HG02678 (cell line): ENCODE results near the gene GSG1L.

ENCODE experiments used
- ATAC-seq: cut with Tn5 transposase; IDR thresholded peaks from one replicate; pipeline ENCODE4 v1.9.1; 2021; ENCODE audit warnings: mild to moderate bottlenecking, moderate library complexity; ENCODE audit not compliant: unreplicated experiment

The GSG1L gene

GRCh38 chr16:27826081-27826892 lies 237.2 kb downstream of the GSG1L start:
- no peak for ATAC-seq

GRCh38 chr16:27824786-27825185 lies 238.7 kb downstream of the GSG1L start:
- no peak for ATAC-seq

GRCh38 chr16:27824006-27824405 lies 239.5 kb downstream of the GSG1L start:
- ATAC-seq, result no peak

GRCh38 chr16:27823421-27823820 lies 240.1 kb downstream of the GSG1L start:
- no peak for ATAC-seq

- no peak for ATAC-seq
Observed at GRCh38 chr16:27822996-27823395, 240.5 kb downstream of the GSG1L start.

GRCh38 chr16:27822529-27822928 lies 241.0 kb downstream of the GSG1L start:
- ATAC-seq, result no peak

GRCh38 chr16:27820646-27821345 lies 242.7 kb downstream of the GSG1L start:
- no peak for ATAC-seq

- no peak for ATAC-seq
Observed at GRCh38 chr16:27819881-27820610, 243.5 kb downstream of the GSG1L start.

GRCh38 chr16:27819356-27819755 lies 244.2 kb downstream of the GSG1L start:
- ATAC-seq, result no peak

GRCh38 chr16:27818246-27818645 lies 245.3 kb downstream of the GSG1L start:
- no peak for ATAC-seq

GRCh38 chr16:27817038-27817437 lies 246.5 kb downstream of the GSG1L start:
- ATAC-seq, result no peak

GRCh38 chr16:27816561-27816960 lies 247.0 kb downstream of the GSG1L start:
- ATAC-seq, result no peak

- no peak for ATAC-seq
Observed at GRCh38 chr16:27813591-27813990, 249.9 kb downstream of the GSG1L start.

- ATAC-seq, result no peak
Observed at GRCh38 chr16:27811881-27812280, 251.6 kb downstream of the GSG1L start.

GRCh38 chr16:27806986-27807385 lies 256.5 kb downstream of the GSG1L start:
- ATAC-seq, result no peak

GRCh38 chr16:27806388-27806787 lies 257.1 kb downstream of the GSG1L start:
- no peak for ATAC-seq

- ATAC-seq, result no peak
Observed at GRCh38 chr16:27805828-27806351, 257.6 kb downstream of the GSG1L start.

GRCh38 chr16:27803775-27804549 lies 259.6 kb downstream of the GSG1L start:
- no peak for ATAC-seq

- ATAC-seq, result no peak
Observed at GRCh38 chr16:27802664-27803439, 260.7 kb downstream of the GSG1L start.
